ENCODE results near the gene ZNF526.

ZNF526 gene

GRCh38 chr19:42219812-42220750, at the start of gene ZNF526:
Gene ZNF526, plus strand, starts transcription at chr19:42220312. Its CDS starts 4,092 bp downstream, at chr19:42224404.
- Histone ChIP-seq H4K20me1 (ENCODE audit: insufficient read depth, low read length, poor library complexity, severe bottlenecking) (peaks cover 36% of the 10 kb centered on the region), H3K4me3 (ENCODE audit: low read length, poor library complexity, severe bottlenecking) (peak within 1 kb of the TSS; percentile 92), H3K9me2 (replicated peaks; ENCODE audit: low read depth, low read length) (no peaks in the 10 kb centered on the region), H3K9me3 (ENCODE audit: insufficient read depth, low read depth, low read length) (no peaks in the 10 kb centered on the region), H3K9ac (ENCODE audit: low read depth, low read length, poor library complexity, severe bottlenecking) (peak within 1 kb of the TSS; percentile 94), H3K4me2 (ENCODE audit: low read depth, low read length, poor library complexity, severe bottlenecking) (peak within 1 kb of the TSS; percentile 100), H3K36me3 (ENCODE audit: insufficient read depth, low read length) (peaks cover 10% of the 10 kb centered on the region; the same call in 1 of the 2 replicates), H3K4me1 (ENCODE audit: insufficient read depth, low read length, poor library complexity, severe bottlenecking) (peaks cover 32% of the 10 kb centered on the region), H2AFZ (ENCODE audit: low read length) (peak within 1 kb of the TSS; percentile 70), H3K27me3 (ENCODE audit: insufficient read depth, low read length, poor library complexity, severe bottlenecking) (no peaks in the 10 kb centered on the region), H3F3A (ENCODE audit: low read depth) (no peaks in the 10 kb centered on the region), H3K79me2 (ENCODE audit: insufficient read depth, low read length) (peaks cover 60% of the 10 kb centered on the region)
- no peak for TF ChIP-seq EZH2phosphoT487 (IDR thresholded peaks at IDR 0.05; ENCODE audit: borderline replicate concordance)
- TF ChIP-seq CTCF (conservative IDR thresholded peaks at IDR 0.05; ENCODE audit: low read length) = peak; percentile 29

- no peaks in the 10 kb centered on the region for H3K27me3 ChIP-seq (ENCODE audit: insufficient read depth, low read length, poor library complexity, severe bottlenecking)
- H3K4me3 ChIP-seq (ENCODE audit: low read length, poor library complexity, severe bottlenecking) = no peak overlapping the region
- no peaks in the 10 kb centered on the region for H3K36me3 ChIP-seq (ENCODE audit: insufficient read depth, low read length)
- no peak overlapping the region for H2AFZ ChIP-seq (ENCODE audit: low read length)
- no peaks in the 10 kb centered on the region for H3K4me1 ChIP-seq (ENCODE audit: insufficient read depth, low read length, poor library complexity, severe bottlenecking)
- no peaks in the 10 kb centered on the region for H3K9me2 ChIP-seq (replicated peaks; ENCODE audit: low read depth, low read length)
- H3K9me3 ChIP-seq (ENCODE audit: insufficient read depth, low read depth, low read length) = no peaks in the 10 kb centered on the region
- TF ChIP-seq EZH2phosphoT487 (IDR thresholded peaks at IDR 0.05; ENCODE audit: borderline replicate concordance) (no peak), CTCF (conservative IDR thresholded peaks at IDR 0.05; ENCODE audit: low read length) (no peak)
- H3K79me2 ChIP-seq (ENCODE audit: insufficient read depth, low read length) = no peaks in the 10 kb centered on the region
- no peak overlapping the region for H3K4me2 ChIP-seq (ENCODE audit: low read depth, low read length, poor library complexity, severe bottlenecking)
- H4K20me1 ChIP-seq (ENCODE audit: insufficient read depth, low read length, poor library complexity, severe bottlenecking) = no peaks in the 10 kb centered on the region
- H3K9ac ChIP-seq (ENCODE audit: low read depth, low read length, poor library complexity, severe bottlenecking) = no peak overlapping the region
- no peaks in the 10 kb centered on the region for H3F3A ChIP-seq (ENCODE audit: low read depth)
Measured at GRCh38 chr19:42170715-42171114, 49.4 kb upstream of the ZNF526 start.

- Histone ChIP-seq H3F3A (ENCODE audit: low read depth) (no peaks in the 10 kb centered on the region), H3K9ac (ENCODE audit: low read depth, low read length, poor library complexity, severe bottlenecking) (no peak overlapping the region), H3K9me3 (ENCODE audit: insufficient read depth, low read depth, low read length) (no peaks in the 10 kb centered on the region), H3K79me2 (ENCODE audit: insufficient read depth, low read length) (no peaks in the 10 kb centered on the region), H3K4me1 (ENCODE audit: insufficient read depth, low read length, poor library complexity, severe bottlenecking) (no peaks in the 10 kb centered on the region), H3K27me3 (ENCODE audit: insufficient read depth, low read length, poor library complexity, severe bottlenecking) (peaks cover 9% of the 10 kb centered on the region), H3K36me3 (ENCODE audit: insufficient read depth, low read length) (no peaks in the 10 kb centered on the region), H3K4me3 (ENCODE audit: low read length, poor library complexity, severe bottlenecking) (no peak overlapping the region), H3K4me2 (ENCODE audit: low read depth, low read length, poor library complexity, severe bottlenecking) (no peak overlapping the region), H2AFZ (ENCODE audit: low read length) (no peak overlapping the region), H3K9me2 (replicated peaks; ENCODE audit: low read depth, low read length) (no peaks in the 10 kb centered on the region), H4K20me1 (ENCODE audit: insufficient read depth, low read length, poor library complexity, severe bottlenecking) (no peaks in the 10 kb centered on the region)
- TF ChIP-seq CTCF (conservative IDR thresholded peaks at IDR 0.05; ENCODE audit: low read length) = no peak
- no peak for TF ChIP-seq EZH2phosphoT487 (IDR thresholded peaks at IDR 0.05; ENCODE audit: borderline replicate concordance)
Measured at GRCh38 chr19:42172261-42172660, 47.9 kb upstream of the ZNF526 start.

All from Loucy (cell line).